ENCODE data around the gene HOXA13. TPM values are rescaled to one million over a fixed set of nuclear protein-coding genes. Genes with fewer than 3 reads are reported as not detected.

Gene HOXA13
- polyA plus RNA-seq, 1 of the 3 experiments (the other 2 are of a cell fraction): not detected

GRCh38 chr7:27159266-27160144, 40.4 kb downstream of the HOXA13 start:
- Histone ChIP-seq H3K27me3 (ENCODE audit: insufficient read depth) (peaks cover 91% of the 10 kb centered on the region), H3K4me2 (no peak overlapping the region), H3K4me3 (ENCODE audit: low read depth in 2 of 2, low read length in 1 of 2) (no peak overlapping the region), H3K36me3 (replicated peaks in 1 of 2; ENCODE audit: control insufficient read depth in 1 of 2, insufficient read depth in 2 of 2, low read length in 1 of 2) (no peaks in the 10 kb centered on the region), H3K9me3 (no peaks in the 10 kb centered on the region), H2AFZ (ENCODE audit: low read depth) (no peak overlapping the region), H3F3A (replicated peaks; ENCODE audit: insufficient read depth) (peaks cover 10% of the 10 kb centered on the region), H3K79me2 (ENCODE audit: insufficient read depth) (no peaks in the 10 kb centered on the region), H4K20me1 (ENCODE audit: insufficient read depth) (no peaks in the 10 kb centered on the region), H3K9ac (no peak overlapping the region), H3K9me2 (no peaks in the 10 kb centered on the region), H3K4me1 (ENCODE audit: control insufficient read depth in 1 of 2, insufficient read depth in 2 of 2, low read depth in 1 of 2, low read length in 1 of 2) (peaks cover 0 to 8% of the 10 kb centered on the region in 2 experiments; a peak in 1 of 4 replicates), H3K27ac (ENCODE audit: low read depth in 2 of 2, low read length in 1 of 2) (no peak overlapping the region)
- TF ChIP-seq GATA2 (CRISPR knock-in tag; IDR thresholded peaks at IDR 0.05) (no peak), EP300 (IDR thresholded peaks at IDR 0.05; ENCODE audit: borderline replicate concordance in 1 of 2, low read depth in 1 of 2, low read length in 1 of 2) (no peak), MEF2A (IDR thresholded peaks at IDR 0.05; ENCODE audit: borderline replicate concordance, low read depth) (no peak), YY1 (IDR thresholded peaks at IDR 0.05; ENCODE audit: low read depth) (no peak), FOSL2 (IDR thresholded peaks at IDR 0.05; ENCODE audit: borderline replicate concordance, low read depth) (no peak), MXI1 (IDR thresholded peaks at IDR 0.05; ENCODE audit: low read depth, low read length) (no peak), TAF1 (IDR thresholded peaks at IDR 0.05; ENCODE audit: borderline replicate concordance, low read depth, low read length) (no peak), USF2 (IDR thresholded peaks at IDR 0.05; ENCODE audit: borderline replicate concordance, low read depth, low read length) (no peak), JUND (IDR thresholded peaks at IDR 0.05) (no peak), IRF3 (IDR thresholded peaks at IDR 0.05; ENCODE audit: low read depth, low read length) (no peak), GABPA (IDR thresholded peaks at IDR 0.05; ENCODE audit: low read depth) (no peak), ZBTB33 (IDR thresholded peaks at IDR 0.05; ENCODE audit: borderline replicate concordance, low read depth) (no peak)
- no peak for DNase-seq
- ChIA-PET POLR2A (no interaction called here), CTCF (interaction anchor here (0.6 to 11.7 kb wide), 7 partner anchors 9 to 1258 kb away, joined by 3 to 270 read pairs (median 4); partner anchors contain the start of genes HOXA3, HOXA5 and HOXA6)
- 63% methylated on average over 27 of the region's 27 CpGs for WGBS (ENCODE audit: low lambda C conversion rate)

Data from SK-N-SH (cell line).